ENCODE data around the gene SCARF1.
A peak's percentile ranks its signal among the peaks of the same experiment; 100 is the strongest.

The SCARF1 gene

GRCh38 chr17:1651559-1651844, 6.0 kb upstream of the SCARF1 start:
- no peak for DNase-seq (ENCODE audit: low read depth)
- H3K4me3 ChIP-seq (ENCODE audit: control insufficient read depth, low read depth, low read length) = no peak overlapping the region
- TF ChIP-seq, protein P1, sequence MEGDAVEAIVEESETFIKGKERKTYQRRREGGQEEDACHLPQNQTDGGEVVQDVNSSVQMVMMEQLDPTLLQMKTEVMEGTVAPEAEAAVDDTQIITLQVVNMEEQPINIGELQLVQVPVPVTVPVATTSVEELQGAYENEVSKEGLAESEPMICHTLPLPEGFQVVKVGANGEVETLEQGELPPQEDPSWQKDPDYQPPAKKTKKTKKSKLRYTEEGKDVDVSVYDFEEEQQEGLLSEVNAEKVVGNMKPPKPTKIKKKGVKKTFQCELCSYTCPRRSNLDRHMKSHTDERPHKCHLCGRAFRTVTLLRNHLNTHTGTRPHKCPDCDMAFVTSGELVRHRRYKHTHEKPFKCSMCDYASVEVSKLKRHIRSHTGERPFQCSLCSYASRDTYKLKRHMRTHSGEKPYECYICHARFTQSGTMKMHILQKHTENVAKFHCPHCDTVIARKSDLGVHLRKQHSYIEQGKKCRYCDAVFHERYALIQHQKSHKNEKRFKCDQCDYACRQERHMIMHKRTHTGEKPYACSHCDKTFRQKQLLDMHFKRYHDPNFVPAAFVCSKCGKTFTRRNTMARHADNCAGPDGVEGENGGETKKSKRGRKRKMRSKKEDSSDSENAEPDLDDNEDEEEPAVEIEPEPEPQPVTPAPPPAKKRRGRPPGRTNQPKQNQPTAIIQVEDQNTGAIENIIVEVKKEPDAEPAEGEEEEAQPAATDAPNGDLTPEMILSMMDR (conservative IDR thresholded peaks at IDR 0.05; ENCODE audit: control insufficient read depth, insufficient read depth, low read depth, low read length) = no peak

GRCh38 chr17:1650731-1651558, 5.4 kb upstream of the SCARF1 start:
- H3K4me3 ChIP-seq (ENCODE audit: control insufficient read depth, low read depth, low read length) = no peak overlapping the region
- TF ChIP-seq, protein P1 (conservative IDR thresholded peaks at IDR 0.05; ENCODE audit: control insufficient read depth, insufficient read depth, low read depth, low read length) = no peak
- DNase-seq (ENCODE audit: low read depth) = no peak

DNA sequence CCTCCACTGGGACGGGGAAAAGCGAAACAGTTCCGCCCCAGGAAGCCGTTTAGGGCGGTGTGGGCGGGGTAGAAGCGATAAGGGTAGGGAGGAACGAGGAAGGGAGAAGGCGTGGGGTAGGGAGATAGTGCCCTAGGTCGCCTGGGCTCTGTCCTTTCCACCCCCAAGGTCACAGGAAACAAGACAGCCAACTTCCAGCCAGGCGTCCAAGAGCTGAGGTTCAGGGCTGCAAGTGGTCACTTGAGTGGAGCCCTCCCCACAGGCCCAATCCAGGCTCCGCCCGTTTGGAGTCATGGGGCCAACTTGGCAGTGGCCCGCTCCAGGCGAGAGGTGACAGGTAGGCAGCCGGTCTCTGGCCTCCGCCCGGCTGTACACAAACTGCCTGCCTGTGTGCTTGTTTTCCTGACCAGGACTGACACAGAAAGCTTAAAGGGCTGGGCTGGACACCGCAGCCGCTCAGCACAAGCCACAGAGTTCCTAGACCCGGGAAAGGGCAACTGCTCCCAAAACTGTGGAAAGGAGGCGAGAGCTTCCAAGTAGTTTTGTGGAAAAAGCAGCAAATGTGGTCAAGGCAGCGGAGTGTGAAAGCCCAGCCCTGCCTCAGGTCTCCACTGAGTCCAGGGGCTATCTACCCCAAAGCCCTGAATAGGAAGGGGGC, 4.4 kb upstream of the SCARF1 start, which contains the start of gene RILP:
Gene RILP (minus strand): TSS at position 23 of the 658 bp plus-strand sequence. CDS start 62 bp downstream, outside the sequence.
- TF ChIP-seq, protein P1 (conservative IDR thresholded peaks at IDR 0.05; ENCODE audit: control insufficient read depth, insufficient read depth, low read depth, low read length) = no peak
- peak; percentile 62 for DNase-seq (ENCODE audit: low read depth)
- H3K4me3 ChIP-seq (ENCODE audit: control insufficient read depth, low read depth, low read length) = peak within 1 kb of the TSS; percentile 46

DNA sequence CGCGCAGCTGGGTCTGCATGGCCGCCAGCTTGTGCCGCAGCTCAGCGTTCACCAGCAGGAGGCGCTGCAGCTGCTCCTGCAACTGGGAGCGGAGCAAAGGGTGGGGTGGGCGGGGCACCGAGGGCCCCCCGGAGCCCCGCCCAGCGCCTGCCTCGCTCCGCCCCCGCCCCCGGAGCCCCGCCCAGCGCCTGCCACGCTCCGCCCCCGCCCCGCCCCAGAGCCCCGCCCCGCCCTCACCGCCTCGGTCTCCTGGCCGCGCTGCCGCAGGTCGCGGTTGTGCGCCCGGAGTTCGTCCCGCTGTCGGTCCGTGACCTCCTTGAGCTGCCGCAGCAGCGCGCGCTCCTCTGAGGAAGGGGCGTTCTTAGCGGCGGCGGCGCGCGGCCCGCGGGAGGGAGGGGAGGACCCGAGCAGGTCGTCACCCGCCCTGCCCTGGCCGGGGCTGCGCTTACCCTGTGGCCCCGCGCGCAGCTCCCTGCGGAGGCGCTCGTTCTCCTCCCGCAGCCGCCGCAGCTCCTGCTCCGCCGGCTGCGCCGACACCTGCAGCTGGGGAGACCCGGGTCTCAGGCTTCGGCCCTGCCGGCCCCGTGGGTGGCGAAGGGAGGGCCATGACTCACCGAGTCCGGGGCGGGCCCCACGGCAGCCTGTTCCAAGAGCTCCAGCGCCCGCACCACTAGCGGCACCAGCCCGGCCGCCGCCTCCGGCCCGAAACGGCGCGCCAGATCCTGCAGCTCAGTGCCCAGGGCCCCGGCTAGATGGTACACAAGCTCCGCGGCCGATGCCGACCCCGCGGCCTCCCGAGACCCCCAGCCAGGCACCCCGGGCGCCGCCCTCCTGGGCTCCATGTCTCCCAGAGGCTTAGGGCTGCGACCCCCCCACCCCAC, 3.7 kb upstream of the SCARF1 start:
- peak overlapping the region; percentile 42 for H3K4me3 ChIP-seq (ENCODE audit: control insufficient read depth, low read depth, low read length)
- TF ChIP-seq, protein P1 (conservative IDR thresholded peaks at IDR 0.05; ENCODE audit: control insufficient read depth, insufficient read depth, low read depth, low read length) = peak; percentile 71
- DNase-seq (ENCODE audit: low read depth) = peak; percentile 94

- TF ChIP-seq, protein P1 (conservative IDR thresholded peaks at IDR 0.05; ENCODE audit: control insufficient read depth, insufficient read depth, low read depth, low read length) = peak; percentile 12
- H3K4me3 ChIP-seq (ENCODE audit: control insufficient read depth, low read depth, low read length) = peak overlapping the region; percentile 46
- DNase-seq (ENCODE audit: low read depth) = no peak
These were observed 2.8 kb upstream of the SCARF1 start for GRCh38 chr17:1648173-1648962.

GRCh38 chr17:1647802-1648171, 2.3 kb upstream of the SCARF1 start:
- H3K4me3 ChIP-seq (ENCODE audit: control insufficient read depth, low read depth, low read length) = no peak overlapping the region
- DNase-seq (ENCODE audit: low read depth) = no peak
- TF ChIP-seq, protein P1 (conservative IDR thresholded peaks at IDR 0.05; ENCODE audit: control insufficient read depth, insufficient read depth, low read depth, low read length) = no peak

Data from fibroblast of mammary gland (primary cell).